Uterus (tissue), 2 donors: ENCODE measurements around the gene RPL10.

Source experiments
- CTCF ChIP-seq, 4 experiments: fragments of 200-600 bp in 2 of 4; fragments of 450-650 bp in 2 of 4; sonication (generic) in 2 of 4; IDR thresholded peaks; one replicate each; pipeline ENCODE4 v1.5.1; 2016 to 2019; ENCODE audit warnings: antibody characterized with exemption in 4 of 4, mild to moderate bottlenecking in 2 of 4, moderate library complexity in 1 of 4
- POLR2A ChIP-seq, 2 donors: fragments of 450-650 bp; IDR thresholded peaks; one replicate each; pipeline ENCODE4 v1.6.1; 2016; ENCODE audit warnings: antibody characterized with exemption in 2 of 2, mild to moderate bottlenecking in 1 of 2, moderate library complexity in 1 of 2

DNA sequence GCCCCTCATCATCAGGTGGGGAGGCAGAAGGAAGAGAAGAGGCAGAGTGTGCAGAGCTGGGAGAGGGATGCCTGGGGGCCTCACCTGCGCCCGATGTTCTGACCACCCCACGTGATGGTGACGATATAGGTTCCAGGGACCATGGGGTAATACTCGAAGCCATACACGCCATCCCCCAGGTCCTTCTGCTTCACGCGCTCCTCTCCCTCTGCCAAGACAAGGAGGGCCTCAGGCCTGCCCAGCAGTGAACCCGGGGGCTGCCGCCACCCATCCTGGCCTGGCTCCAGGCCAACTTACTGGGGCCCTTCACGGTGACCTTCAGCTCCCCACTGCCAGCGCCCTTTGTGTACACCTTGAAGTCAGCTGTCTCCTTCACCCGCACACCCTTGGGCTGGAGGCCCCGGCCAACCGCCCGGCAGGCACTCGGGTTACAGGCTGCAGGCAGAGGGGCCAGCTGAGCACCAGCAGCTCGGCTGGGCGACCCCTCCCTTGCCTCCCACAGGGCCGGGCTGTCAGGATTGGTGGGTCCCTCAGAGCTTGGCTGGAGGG lies 33.1 kb upstream of the RPL10 start:
- no peak for TF ChIP-seq CTCF (IDR thresholded peaks at IDR 0.05)
- TF ChIP-seq POLR2A (IDR thresholded peaks at IDR 0.05), result no peak
